Activated CD4-positive, CD25-positive, alpha-beta regulatory T cell treated with anti-CD3 and anti-CD28 coated beads, Interleukin-2, amount 50 U/mL, for 16 hours (primary cell): ENCODE results near the gene TRIM71.
"Not testable (repeated sequence)": the region's sequence is repeated elsewhere in the genome, so short reads cannot be mapped to it uniquely, and the experiment has no call there.

Source experiments
- DNase-seq: peaks from one replicate; pipeline ENCODE4 v3.0.0-alpha.2; 2020; ENCODE audit warnings: low read depth, low spot score

Gene TRIM71

DNA sequence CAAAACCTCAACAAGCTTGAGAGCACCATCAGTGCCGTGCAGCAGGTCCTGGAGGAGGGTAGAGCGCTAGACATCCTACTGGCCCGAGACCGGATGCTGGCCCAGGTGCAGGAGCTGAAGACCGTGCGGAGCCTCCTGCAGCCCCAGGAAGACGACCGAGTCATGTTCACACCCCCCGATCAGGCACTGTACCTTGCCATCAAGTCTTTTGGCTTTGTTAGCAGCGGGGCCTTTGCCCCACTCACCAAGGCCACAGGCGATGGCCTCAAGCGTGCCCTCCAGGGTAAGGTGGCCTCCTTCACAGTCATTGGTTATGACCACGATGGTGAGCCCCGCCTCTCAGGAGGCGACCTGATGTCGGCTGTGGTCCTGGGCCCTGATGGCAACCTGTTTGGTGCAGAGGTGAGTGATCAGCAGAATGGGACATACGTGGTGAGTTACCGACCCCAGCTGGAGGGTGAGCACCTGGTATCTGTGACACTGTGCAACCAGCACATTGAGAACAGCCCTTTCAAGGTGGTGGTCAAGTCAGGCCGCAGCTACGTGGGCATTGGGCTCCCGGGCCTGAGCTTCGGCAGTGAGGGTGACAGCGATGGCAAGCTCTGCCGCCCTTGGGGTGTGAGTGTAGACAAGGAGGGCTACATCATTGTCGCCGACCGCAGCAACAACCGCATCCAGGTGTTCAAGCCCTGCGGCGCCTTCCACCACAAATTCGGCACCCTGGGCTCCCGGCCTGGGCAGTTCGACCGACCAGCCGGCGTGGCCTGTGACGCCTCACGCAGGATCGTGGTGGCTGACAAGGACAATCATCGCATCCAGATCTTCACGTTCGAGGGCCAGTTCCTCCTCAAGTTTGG, 72.9 kb downstream of the TRIM71 start:
- DNase-seq: no peak

DNA sequence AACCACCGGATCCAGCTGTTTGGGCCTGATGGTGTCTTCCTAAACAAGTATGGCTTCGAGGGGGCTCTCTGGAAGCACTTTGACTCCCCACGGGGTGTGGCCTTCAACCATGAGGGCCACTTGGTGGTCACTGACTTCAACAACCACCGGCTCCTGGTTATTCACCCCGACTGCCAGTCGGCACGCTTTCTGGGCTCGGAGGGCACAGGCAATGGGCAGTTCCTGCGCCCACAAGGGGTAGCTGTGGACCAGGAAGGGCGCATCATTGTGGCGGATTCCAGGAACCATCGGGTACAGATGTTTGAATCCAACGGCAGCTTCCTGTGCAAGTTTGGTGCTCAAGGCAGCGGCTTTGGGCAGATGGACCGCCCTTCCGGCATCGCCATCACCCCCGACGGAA, 73.6 kb downstream of the TRIM71 start:
- no peak for DNase-seq

DNA sequence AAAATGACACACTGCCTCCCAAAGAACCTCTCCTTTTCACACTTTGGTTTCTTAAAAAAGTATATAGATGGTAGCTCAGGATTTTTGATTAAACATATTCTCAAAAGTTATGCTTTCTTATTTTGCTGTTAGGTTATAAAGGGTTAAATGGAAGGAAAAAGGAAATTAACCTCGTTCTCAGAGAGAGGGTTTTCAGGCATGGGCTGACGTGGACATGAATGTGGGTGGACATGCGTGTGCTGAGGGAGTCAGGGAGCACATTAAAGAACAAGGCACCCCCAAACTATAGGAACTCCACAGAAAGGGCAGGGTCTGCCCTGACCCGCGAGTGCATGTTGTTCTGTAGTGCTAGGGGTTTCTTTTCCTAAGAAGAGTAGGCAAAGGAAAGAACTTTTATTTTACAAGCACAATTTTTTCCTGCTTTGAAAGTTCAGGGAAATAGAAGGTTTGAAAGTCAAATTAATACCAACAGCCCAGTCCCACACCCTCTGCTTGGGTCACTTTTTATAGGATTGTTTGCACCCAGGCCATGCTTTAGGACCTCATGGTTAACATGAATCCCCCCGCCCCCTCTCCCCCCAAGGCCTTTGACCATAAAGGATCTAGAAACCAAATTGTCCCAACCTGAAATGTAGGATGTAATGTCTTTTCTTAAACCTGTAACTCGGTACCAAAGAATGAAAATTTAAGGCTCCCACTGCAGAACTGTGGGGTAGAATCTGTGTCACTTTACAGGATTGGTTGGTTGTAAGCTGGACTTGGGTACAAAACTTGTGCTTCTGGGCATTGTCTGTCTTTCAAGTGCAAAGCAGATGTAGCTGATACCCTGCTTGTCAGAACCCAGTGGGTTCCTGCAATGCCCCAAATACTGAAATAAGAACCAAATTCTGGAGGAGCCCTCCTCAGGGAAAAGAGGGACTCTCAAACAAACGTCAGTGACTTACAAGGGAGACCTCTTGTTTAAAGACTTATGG, 75.1 kb downstream of the TRIM71 start:
- DNase-seq: no peak

DNA sequence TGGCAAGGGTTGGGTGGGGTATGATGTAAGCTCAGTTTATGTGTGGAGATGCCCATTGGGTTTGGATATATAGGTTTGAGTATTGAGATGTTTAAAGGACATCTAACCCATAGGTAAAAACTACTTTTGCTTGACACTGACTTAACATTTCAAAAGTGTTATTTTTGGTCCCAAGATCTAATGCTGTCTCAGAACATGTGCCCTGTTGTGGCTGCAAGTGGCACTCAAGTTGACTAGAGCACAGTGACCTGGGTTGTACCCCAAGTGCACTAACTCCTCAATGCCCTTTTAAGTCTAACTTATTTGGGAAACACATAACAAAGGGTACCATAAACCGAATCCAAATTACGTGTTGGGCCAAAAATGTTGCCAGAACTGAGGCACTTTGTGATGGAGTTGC, 77.2 kb downstream of the TRIM71 start:
- DNase-seq: no peak

DNA sequence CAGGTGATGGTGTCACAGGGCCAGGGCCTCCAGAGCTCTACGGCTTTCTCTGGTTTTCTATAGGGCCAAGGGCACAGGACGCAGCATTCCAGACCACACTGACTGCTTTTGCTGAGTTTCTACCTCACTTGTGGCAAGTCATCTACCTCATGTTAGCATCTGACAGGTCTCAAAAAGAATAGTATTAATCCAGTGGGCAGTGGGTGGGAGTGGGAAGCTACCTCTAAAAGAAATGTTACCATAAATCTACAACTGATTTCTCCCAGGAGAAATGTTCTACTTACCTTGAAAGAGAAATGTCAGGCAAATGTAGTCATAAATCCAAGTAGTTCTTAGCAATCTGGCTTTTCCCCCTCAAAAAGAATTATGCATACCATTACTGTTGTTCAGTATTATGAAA, 77.9 kb downstream of the TRIM71 start:
- DNase-seq: no peak

DNA sequence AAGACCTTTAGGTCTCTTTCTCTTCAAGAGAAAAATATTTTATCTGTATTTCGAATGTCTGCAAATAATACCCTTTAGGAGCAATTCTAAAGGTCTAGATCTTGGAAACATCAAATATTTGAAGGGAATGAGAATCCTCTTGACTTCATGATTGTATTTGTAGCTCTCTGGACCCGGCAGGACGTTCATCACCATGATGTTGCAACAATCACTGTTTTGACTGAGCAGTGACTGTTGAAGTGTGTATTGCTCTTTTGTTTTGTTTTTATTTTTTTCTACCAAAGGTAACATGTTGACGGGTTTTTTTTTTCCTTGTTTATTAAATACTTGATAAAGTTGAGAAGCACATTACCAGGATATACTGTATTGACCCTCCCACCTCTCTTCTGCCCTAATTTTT, 78.3 kb downstream of the TRIM71 start:
- no peak for DNase-seq

DNA sequence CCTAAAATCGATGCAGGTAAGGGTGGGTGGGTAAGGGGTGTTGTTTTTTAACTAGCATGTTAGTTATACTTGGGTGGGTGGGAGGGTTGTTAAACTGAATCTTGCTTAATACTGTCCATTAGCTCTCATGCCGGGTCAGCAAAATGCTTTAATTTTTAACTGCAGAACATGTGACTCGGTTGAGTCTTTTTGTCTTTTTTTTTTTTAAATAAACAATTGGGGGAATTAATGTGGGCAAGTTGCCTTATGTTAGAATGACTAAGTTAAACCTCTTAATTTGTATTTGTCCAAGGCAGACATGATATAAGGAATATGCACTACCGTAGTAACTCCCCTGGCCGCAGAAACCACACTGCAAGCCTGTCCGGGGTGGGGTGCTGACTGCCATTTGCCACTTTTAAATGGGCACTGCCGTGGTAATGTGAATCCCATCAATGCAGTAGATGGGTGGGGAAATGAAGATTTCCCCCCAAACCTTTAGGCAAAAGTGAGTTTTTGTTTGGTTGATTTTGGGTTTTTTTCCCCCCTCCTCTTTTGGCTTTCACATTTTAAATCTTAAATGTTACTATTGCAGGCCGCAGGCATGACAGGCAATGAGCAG, 79.3 kb downstream of the TRIM71 start:
- no peak for DNase-seq

DNA sequence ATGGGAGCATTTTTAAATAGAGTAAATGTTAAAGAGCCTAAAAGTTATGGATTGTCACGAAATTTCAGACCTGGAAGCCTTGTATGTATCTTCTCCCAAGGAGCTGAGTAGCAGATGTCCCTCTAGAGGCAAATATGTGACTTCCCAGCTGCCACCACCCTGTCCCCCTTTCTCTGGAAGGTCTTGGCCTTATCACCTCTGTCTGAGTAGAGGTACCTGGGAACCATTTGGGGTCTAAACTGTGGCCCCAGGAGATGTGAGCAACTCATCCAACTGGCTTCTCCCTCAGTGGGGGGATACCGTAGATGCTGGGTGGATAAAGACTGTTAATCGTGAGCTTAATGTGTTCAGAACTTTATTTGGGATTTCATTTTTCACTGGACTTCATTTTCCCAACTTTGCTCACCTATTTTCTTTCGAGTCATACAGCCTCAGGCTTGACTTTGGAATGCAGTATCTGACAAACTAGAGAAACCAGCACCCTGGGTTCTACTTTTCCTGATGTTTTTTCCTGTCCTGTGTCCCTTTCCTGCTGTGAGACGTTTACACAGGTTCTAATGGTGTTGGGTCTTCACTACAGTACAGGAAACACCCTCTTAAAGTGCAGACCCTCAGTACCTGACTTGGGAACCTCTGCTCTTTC, 80.3 kb downstream of the TRIM71 start:
- no peak for DNase-seq

DNA sequence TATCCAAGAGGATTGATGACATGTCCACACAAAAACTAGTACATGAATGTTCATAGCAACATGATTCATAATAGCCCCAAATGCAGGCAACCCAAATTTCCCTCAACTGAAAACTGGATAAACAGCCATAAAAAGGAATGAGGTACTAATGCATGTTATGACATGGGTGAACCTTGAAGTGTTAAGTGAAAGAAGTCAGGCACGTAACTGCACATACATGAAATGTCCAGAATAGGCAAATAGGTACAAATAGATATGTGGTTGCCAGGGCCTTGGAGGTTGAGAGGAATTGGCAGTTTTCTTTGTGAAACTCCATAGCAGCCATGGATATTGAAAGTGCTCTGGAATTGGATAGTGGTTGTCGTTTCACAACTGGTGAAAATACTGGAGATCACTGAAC, 81.5 kb downstream of the TRIM71 start:
- no peak for DNase-seq

DNA sequence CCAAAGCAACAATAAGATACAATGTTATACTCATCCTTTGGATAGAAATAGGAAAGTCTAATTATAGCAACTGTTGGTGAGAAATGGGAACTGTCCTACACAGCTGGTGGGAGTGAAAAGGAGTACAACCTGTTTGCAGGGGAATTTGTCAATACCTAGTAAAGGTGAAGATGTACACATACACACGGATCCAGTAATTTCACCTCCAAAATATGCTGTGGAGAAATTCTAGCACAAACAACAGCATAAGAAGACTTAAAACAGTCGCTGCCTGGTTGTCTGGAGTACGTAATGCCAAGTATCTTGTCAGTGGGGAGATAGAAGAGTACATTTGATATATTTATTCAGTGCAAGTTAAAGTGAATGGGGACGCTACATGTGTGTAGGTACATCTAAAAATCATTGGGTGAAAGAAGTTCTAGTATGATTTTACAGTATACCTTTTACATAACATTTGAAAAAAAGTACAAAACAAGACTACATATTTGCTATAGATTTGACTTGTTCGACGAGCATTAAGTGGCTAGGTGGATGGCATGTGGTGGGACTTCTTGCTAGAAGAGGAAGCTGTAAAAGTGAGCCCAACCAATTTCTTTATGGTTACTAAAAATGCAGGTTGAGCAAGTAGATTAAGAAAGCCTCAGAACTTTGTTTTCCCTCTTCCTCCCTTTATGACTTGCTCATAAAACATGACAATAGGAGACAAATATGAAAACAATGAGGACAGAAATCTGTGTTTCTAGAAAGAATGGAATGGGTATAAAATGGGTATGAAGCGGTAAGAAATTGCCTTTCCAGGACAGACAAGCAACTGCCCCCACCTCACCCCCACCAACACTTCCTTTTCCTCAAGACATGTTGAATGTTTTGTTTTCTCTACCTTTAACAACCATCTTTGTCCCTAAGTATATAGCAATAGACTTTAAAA, 83.5 kb downstream of the TRIM71 start:
- no peak for DNase-seq

DNA sequence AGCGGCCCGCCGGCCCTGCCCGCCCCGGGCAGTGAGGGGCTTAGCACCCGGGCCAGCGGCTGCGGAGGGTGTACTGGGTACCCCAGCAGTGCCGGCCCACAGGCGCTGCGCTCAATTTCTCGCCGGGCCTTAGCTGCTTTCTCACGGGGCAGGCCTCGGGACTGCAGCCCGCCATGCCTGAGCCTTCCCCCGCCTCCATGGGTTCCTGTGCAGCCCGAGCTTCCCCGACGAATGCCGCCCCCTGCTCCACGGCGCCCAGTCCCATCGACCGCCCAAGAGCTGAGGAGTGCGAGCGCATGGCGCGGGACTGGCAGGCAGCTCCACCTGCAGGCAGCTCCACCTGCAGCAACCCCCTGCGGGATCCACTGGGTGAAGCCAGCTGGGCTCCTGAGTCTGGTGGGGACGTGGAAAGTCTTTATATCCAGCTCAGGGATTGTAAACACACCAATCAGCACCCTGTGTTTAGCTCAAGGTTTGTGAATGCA, 85.1 kb downstream of the TRIM71 start:
- peak; percentile 4 for DNase-seq

DNA sequence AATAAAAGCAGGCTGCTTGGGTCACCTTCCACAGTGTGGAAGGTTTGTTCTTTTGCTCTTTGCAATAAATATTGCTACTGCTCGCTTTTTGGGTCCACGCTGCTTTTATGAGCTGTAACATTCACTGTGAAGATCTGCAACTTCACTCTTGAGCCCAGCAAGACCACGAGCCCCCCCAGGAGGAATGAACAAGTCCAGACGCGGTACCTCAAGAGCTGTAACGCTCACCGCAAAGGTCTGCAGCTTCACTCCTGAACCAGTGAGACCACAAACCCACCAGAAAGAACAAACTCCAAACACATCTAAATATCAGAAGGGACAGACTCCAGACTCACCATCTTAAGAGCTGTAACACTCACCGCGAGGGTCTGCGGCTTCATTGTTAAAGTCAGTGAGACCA, 86.2 kb downstream of the TRIM71 start:
- DNase-seq: no peak

DNA sequence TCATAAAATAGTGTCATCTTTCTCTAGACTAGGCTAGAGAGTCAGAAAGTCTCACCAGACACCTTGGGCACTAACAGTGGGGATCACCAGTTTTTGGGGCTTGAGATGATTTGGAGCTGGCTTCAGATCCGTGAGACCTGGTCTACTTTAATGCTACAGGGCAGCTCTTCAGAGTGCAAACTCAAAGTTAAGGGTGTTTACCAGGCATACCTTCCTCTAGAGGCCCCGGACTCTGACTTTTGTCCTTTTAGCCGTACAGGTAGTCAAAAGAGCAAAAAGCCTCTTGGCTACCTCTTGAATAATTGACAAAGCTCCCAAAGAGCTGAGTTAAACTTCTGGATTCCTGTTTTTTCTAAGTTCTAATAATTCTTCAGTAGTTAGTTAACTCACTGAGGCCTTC, 92.2 kb downstream of the TRIM71 start:
- DNase-seq: no peak

DNA sequence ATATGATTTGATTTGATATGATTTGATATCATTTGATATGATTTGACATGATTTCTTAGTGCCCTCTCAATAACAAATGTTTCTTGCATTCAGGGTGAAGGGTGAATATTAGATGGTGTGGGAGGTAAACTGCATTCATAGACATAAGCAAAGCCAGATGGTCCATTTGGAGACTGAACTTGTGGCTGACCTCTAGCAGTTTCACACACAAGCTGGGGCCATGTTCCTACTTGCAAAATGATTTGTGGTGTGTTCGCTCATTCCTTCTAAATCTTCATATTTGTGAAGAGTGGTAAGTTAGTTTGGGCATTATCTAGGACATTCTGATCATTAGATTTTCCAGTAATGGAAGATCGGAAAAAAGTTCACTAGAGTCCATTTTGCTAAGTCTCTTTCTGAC, 93.2 kb downstream of the TRIM71 start:
- DNase-seq: no peak

DNA sequence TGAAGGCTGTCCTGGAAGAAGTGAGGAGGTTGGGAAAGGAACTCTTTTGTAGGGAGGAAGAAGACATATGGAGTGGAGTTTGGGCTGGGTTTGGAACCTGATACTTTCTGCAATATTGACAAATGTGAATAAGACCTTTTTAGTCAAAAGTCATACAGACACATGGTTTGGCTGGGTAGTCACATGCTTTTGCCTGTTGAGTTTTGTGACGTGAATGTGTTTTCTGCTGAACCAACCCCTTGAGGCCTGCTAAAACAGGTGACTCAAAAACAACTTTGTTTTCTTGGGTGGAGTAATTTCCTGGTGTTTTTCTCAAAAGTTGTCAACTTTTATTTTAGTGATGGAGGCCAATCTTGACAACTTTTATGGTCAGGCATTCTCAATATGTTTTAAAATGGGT, 94.2 kb downstream of the TRIM71 start:
- no peak for DNase-seq

DNA sequence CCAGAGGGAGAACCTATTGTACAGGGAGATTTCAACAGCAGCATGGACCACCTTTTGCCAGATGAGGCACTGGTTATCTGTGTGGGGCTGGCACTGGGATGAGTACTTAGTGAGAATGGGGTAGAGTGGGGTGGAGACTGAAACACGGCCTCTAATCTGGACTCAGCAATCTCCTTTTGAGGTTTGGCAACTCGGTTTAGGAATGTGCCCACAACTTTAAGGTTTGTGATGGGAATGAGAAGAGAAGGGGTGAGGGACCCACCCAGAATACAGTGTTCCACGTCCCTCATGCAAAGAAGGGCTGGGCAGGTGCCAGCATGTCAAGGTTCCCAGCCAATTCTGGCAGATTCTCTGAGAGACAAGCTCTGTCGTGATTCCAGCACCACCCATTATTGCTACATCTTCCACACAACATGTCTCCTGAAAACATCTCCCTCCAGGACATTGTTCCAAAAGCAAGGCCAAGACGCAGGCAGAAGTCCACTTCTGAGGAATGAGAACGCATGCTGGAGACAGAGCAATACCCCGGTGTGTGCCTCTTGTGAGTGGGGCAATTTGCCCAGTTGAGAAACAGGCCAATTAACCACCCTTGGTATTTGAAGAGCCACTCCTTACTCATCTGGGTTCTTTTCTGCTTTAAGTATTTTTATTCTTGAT, 96.1 kb downstream of the TRIM71 start:
- no peak for DNase-seq

DNA sequence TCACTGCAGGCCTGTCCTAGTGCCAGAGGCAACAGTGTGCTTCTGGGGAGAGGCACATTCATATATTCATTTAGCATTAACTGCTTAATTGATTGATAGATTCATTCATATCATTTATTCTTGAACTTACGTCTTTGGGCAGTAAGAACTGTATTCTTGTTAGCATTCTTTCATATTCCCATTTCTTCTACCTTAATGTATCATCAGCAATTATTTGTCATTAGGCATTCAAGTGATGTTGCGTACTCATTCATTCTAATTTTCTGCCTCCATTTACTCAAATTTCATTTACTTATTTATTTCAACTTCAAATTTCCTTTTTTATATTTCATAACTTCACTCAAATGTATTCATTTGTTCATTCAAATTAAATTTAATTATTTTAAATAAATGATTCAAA, 102.1 kb downstream of the TRIM71 start:
- no peak for DNase-seq

DNA sequence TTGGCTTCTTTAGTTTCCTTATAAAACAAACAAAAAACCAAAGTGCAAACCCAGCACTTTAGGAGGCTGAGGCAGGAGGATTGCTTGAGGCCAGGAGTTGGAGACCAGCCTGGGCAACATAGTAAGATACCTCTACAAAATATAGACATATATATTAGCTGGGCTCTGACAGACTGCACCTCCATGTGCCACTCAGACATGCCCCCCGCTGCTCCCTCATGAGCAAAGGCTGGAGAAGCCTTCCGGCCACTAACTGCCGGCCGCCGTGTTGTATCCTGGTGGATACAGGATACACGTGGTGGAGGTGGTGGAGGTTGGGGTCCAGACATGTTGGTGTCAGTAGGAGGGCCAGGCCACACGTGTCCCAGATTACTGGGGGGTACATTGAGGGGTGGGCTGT, 104.3 kb downstream of the TRIM71 start:
- no peak for DNase-seq

DNA sequence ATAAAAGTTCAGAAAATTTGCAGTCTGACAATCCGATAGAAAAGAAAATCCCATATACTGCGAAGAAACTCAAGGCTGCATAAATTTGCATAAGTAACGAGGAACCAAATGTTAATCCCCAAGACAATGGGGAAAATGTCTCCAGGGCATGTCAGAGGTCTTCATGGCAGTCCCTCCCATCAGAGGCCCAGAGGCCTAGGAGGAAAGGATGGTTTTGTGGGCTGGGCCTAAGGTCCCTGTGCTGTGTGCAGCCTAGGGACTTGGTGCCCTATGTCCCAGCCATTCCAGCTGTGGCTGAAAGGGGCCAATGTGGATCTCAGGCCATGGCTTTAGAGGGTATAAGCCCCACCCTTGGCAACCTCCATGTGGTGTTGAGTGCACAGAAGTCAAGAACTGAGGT, 112.4 kb downstream of the TRIM71 start:
- no peak for DNase-seq

DNA sequence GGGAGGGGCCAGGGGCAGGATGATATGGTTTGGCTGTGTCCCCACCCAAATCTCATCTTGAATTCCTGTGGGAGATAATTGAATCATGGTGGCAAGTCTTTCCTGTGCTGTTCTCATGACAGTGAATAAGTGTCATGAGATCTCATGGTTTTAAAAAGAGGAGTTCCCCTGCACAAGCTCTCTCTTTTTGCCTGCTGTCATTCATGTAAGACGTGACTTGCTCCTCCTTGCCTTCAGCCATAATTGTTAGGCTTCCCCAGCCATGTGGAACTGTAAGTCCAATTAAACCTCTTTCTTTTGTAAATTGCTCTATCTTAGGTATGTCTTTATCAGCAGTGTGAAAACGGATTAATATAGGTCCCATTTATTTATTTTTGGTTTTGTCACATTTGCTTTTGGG, 113.5 kb downstream of the TRIM71 start:
- DNase-seq: not testable (repeated sequence)
